NCI-H345 treated with DMSO at 0.1 percent for 48 hours (cell line): ENCODE results near the gene RNASE8.
"Not testable (repeated sequence)": the region's sequence is repeated elsewhere in the genome, so short reads cannot be mapped to it uniquely, and the experiment has no call there.

ENCODE experiments used
- DNase-seq: peaks from one replicate; lab custom pipeline; 2025; ENCODE audit not compliant: unreplicated experiment; lab: John Stamatoyannopoulos, UW

The RNASE8 gene

GRCh38 chr14:21057803-21058675 lies at the start of gene RNASE8:
Gene RNASE8 (plus strand): TSS chr14:21057822. CDS start chr14:21057893, 71 bp downstream.
- no peak for DNase-seq

GRCh38 chr14:21009721-21010120 lies 47.9 kb upstream of the RNASE8 start:
- not testable (repeated sequence) for DNase-seq

GRCh38 chr14:21011136-21011535 lies 46.5 kb upstream of the RNASE8 start:
- DNase-seq, result no peak

- DNase-seq, result peak; percentile 70
Measured at GRCh38 chr14:21014761-21015190, 42.8 kb upstream of the RNASE8 start.

GRCh38 chr14:21015312-21015711 lies 42.3 kb upstream of the RNASE8 start:
- DNase-seq, result no peak

GRCh38 chr14:21016413-21017190 lies 41.0 kb upstream of the RNASE8 start:
- DNase-seq, result no peak

GRCh38 chr14:21017528-21018245 lies 39.9 kb upstream of the RNASE8 start:
- no peak for DNase-seq

GRCh38 chr14:21018286-21018685 lies 39.3 kb upstream of the RNASE8 start:
- DNase-seq, result no peak

GRCh38 chr14:21018781-21019180 lies 38.8 kb upstream of the RNASE8 start:
- DNase-seq, result no peak

- DNase-seq, result no peak
Measured at GRCh38 chr14:21019366-21019765, 38.3 kb upstream of the RNASE8 start.

GRCh38 chr14:21020977-21021545 lies 36.6 kb upstream of the RNASE8 start:
- no peak for DNase-seq

- no peak for DNase-seq
Measured at GRCh38 chr14:21022686-21023085, 34.9 kb upstream of the RNASE8 start.

- no peak for DNase-seq
Measured at GRCh38 chr14:21023174-21023573, 34.4 kb upstream of the RNASE8 start.

- DNase-seq, result no peak
Measured at GRCh38 chr14:21023817-21024584, 33.6 kb upstream of the RNASE8 start.

- no peak for DNase-seq
Measured at GRCh38 chr14:21024585-21025370, 32.8 kb upstream of the RNASE8 start, which contains the start of gene NDRG2. Gene NDRG2 (minus strand): TSS chr14:21025061. CDS start chr14:21023315, 1,746 bp downstream.

- DNase-seq, result no peak
Measured at GRCh38 chr14:21025371-21026273, 32.0 kb upstream of the RNASE8 start.

- DNase-seq, result no peak
Measured at GRCh38 chr14:21026274-21026987, 31.2 kb upstream of the RNASE8 start.

- DNase-seq, result no peak
Measured at GRCh38 chr14:21026988-21027315, 30.7 kb upstream of the RNASE8 start.
